Activated CD8-positive, alpha-beta memory T cell treated with anti-CD3 and anti-CD28 coated beads, Interleukin-2, amount 50 U/mL, for 48 hours (primary cell): Measurements from ENCODE around the gene HOXC13.

Experiments
- DNase-seq: peaks from one replicate; pipeline ENCODE4 v3.0.0-alpha.2; 2020

Gene HOXC13

GRCh38 chr12:53971129-53971528 is 32.5 kb downstream of the HOXC13 start:
- DNase-seq, result no peak

- DNase-seq, result no peak
Measured at GRCh38 chr12:53971686-53972085, 33.1 kb downstream of the HOXC13 start.

GRCh38 chr12:53972152-53972702 is 33.6 kb downstream of the HOXC13 start:
- no peak for DNase-seq

GRCh38 chr12:53972722-53973235 is 34.1 kb downstream of the HOXC13 start, which contains the start of gene HOXC11:
TSS of gene HOXC11 (plus strand) at chr12:53973126. CDS start at chr12:53973242, 116 bp downstream.
- no peak for DNase-seq

- no peak for DNase-seq
Measured at GRCh38 chr12:53973236-53974042, 34.8 kb downstream of the HOXC13 start.

- peak; percentile 71 for DNase-seq
Measured at GRCh38 chr12:53974084-53975063, 35.7 kb downstream of the HOXC13 start, which contains the start of gene HOTAIR. TSS of gene HOTAIR (minus strand) at chr12:53974954.

GRCh38 chr12:53975064-53975471 is 36.4 kb downstream of the HOXC13 start:
- no peak for DNase-seq

- DNase-seq, result no peak
Measured at GRCh38 chr12:53975479-53976152, 37.0 kb downstream of the HOXC13 start.

- DNase-seq, result no peak
Measured at GRCh38 chr12:53976172-53976822, 37.7 kb downstream of the HOXC13 start.

GRCh38 chr12:53976823-53977595 is 38.4 kb downstream of the HOXC13 start:
- no peak for DNase-seq

GRCh38 chr12:53977596-53978445 is 39.2 kb downstream of the HOXC13 start:
- no peak for DNase-seq

- no peak for DNase-seq
Measured at GRCh38 chr12:53978477-53979356, 40.1 kb downstream of the HOXC13 start.

- DNase-seq, result no peak
Measured at GRCh38 chr12:53980104-53980801, 41.6 kb downstream of the HOXC13 start.

GRCh38 chr12:53980802-53981496 is 42.3 kb downstream of the HOXC13 start:
- no peak for DNase-seq

- DNase-seq, result no peak
Measured at GRCh38 chr12:53981634-53982565, 43.3 kb downstream of the HOXC13 start.
